HEK293 (cell line): ENCODE measurements around the gene SMIM10L1.

Experiments used
- KLF16 ChIP-seq: fragments of 450-650 bp; formaldehyde crosslinking; IDR thresholded peaks from 2 replicates; pipeline ENCODE4 v1.5.1; 2017; ENCODE audit warnings: missing biosample characterization, missing genetic modification characterization
- TCF7L2 ChIP-seq: IDR thresholded peaks from 2 replicates; pipeline ENCODE4 v1.6.1; 2011; ENCODE audit warnings: low read depth, mild to moderate bottlenecking, inconsistent platforms, low read length, moderate library complexity, borderline replicate concordance
- ZBTB1 ChIP-seq: fragments of 450-650 bp; formaldehyde crosslinking; IDR thresholded peaks from 2 replicates; pipeline ENCODE4 v1.5.1; 2016; ENCODE audit warnings: missing biosample characterization, missing genetic modification characterization
- ZNF335 ChIP-seq: fragments of 450-650 bp; formaldehyde crosslinking; conservative IDR thresholded peaks from 2 replicates; pipeline ENCODE4 v1.5.1; 2016; ENCODE audit warnings: missing biosample characterization, missing genetic modification characterization
- TF ChIP-seq, protein P1 (sequence below): fragments of 450-650 bp; formaldehyde crosslinking; IDR thresholded peaks from 2 replicates; pipeline ENCODE4 v1.5.1; 2016; ENCODE audit warnings: missing biosample characterization, missing genetic modification characterization
- TF ChIP-seq, protein P2 (sequence below): IDR thresholded peaks from 2 replicates; pipeline ENCODE4 v1.6.1; 2011; ENCODE audit warnings: mild to moderate bottlenecking, low read depth, low read length, borderline replicate concordance
- TF ChIP-seq, protein P3 (sequence below): fragments of 450-650 bp; formaldehyde crosslinking; IDR thresholded peaks from 2 replicates; pipeline ENCODE4 v1.5.1; 2017; ENCODE audit warnings: missing biosample characterization, missing genetic modification characterization

DNA sequence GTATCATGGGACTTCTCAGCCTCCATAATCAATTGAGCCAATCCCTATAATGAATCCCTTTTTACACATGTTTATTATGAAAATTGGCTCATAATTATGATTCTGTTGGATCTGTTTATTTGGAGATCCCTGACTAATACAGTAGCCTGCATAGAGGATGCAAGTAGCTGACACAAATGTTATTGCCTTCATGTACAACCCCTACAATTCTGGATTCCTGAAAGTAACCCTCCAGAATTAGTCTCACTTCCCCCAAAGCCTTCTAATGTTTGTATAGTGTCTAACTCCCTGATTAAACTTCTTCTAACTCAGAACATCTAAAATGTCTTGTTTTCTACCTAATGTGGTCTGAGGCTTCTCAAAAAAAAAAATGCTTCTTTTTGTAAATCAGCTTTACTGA, 6.6 kb upstream of the SMIM10L1 start:
- TF ChIP-seq TCF7L2 (no peak), ZBTB1 (tag by site-specific recombination) (no peak), ZNF335 (tag by site-specific recombination) (no peak), KLF16 (tag by site-specific recombination) (no peak)
- TF ChIP-seq, protein P1, sequence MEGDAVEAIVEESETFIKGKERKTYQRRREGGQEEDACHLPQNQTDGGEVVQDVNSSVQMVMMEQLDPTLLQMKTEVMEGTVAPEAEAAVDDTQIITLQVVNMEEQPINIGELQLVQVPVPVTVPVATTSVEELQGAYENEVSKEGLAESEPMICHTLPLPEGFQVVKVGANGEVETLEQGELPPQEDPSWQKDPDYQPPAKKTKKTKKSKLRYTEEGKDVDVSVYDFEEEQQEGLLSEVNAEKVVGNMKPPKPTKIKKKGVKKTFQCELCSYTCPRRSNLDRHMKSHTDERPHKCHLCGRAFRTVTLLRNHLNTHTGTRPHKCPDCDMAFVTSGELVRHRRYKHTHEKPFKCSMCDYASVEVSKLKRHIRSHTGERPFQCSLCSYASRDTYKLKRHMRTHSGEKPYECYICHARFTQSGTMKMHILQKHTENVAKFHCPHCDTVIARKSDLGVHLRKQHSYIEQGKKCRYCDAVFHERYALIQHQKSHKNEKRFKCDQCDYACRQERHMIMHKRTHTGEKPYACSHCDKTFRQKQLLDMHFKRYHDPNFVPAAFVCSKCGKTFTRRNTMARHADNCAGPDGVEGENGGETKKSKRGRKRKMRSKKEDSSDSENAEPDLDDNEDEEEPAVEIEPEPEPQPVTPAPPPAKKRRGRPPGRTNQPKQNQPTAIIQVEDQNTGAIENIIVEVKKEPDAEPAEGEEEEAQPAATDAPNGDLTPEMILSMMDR (tag by site-specific recombination), result no peak
- TF ChIP-seq, protein P2, sequence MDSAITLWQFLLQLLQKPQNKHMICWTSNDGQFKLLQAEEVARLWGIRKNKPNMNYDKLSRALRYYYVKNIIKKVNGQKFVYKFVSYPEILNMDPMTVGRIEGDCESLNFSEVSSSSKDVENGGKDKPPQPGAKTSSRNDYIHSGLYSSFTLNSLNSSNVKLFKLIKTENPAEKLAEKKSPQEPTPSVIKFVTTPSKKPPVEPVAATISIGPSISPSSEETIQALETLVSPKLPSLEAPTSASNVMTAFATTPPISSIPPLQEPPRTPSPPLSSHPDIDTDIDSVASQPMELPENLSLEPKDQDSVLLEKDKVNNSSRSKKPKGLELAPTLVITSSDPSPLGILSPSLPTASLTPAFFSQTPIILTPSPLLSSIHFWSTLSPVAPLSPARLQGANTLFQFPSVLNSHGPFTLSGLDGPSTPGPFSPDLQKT, result no peak
- TF ChIP-seq, protein P3, sequence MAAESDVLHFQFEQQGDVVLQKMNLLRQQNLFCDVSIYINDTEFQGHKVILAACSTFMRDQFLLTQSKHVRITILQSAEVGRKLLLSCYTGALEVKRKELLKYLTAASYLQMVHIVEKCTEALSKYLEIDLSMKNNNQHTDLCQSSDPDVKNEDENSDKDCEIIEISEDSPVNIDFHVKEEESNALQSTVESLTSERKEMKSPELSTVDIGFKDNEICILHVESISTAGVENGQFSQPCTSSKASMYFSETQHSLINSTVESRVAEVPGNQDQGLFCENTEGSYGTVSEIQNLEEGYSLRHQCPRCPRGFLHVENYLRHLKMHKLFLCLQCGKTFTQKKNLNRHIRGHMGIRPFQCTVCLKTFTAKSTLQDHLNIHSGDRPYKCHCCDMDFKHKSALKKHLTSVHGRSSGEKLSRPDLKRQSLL (tag by site-specific recombination), result no peak
